ENCODE data around the gene ASCC1.
"Not testable (repeated sequence)": the region's sequence is repeated elsewhere in the genome, so short reads cannot be mapped to it uniquely, and the experiment has no call there.

Gene ASCC1

DNA sequence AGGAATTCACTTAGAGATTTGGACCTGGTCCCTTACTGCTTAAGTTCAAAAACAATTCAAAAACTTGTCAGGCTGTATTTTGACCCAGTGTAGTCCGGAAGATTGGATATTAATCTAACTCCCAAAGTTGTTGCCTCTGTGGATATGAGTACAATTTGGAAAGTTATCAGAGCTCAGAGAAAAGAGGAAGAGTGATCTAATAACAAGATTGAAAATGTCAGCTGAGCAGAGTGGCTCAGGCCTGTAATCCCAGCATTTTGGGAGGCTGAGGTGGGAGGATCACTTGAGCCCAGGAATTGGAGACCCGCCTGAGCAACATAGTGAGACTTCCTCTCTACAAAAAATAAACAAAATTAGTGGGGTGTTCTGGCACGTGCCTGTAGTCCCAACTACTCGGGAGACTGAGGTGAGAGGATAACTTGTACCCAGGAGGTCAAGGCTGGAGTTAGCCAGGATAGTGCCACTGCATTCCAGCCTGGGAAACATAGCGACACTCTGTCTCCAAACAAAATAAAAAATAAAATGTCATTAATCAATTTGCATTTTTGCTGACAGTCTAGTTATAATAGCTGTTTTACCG lies 3.2 kb upstream of the ASCC1 start:
- no peak for DNase-seq

DNA sequence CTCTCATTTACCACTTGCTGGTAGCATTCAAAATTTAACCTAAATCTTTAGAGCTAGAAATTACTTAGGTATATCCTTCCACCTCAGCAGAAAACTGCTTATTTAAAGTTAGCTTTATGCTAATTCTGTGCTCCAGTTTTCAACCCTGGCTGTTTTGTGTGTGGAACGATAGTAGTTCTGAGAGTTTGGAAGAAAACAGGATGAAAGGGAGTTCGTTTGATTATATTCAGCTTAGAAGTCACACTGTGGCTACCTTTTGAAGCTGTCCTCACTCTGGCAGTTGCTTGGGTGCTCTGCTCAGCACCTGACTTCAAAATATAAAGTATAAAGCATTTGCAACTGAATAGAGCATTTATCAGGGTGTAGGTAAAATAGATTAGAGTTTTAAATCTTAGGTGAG lies 2.6 kb upstream of the ASCC1 start:
- no peak for DNase-seq

DNA sequence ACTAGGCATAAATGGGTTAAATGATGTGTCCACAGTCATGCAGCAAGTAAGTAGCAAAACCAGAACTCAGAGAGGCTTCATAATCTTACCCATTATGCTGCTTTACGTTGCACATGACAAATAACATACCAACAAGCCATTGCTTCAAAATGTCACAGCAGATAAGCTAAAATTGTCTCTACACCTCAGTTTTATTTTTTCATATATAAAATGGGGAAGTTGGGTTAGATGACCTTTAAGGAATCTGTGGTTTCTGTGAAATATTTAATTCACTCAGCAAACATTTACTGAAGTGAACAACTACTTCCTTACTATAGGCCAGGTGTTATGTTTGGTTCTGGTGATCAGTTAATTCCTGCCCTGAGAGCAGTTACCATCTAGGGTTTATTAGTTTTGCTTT lies 2.2 kb upstream of the ASCC1 start:
- DNase-seq: no peak

DNA sequence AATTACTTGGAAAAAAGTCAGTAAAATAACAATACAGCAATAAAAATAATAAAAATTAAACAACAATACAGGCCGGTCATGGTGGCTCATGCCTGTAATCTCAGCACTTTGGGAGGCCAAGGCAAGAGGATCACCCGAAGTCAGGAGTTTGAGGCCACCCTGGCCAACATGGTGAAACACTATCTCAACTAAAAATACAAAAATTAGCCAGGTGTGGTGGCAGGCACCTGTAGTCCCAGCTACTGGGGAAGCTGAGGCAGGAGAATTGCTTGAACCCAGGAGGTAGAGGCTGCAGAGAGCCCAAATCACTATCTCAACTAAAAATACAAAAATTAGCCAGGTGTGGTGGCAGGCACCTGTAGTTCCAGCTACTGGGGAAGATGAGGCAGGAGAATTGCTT lies 4.2 kb downstream of the ASCC1 start:
- not testable (repeated sequence) for DNase-seq

DNA sequence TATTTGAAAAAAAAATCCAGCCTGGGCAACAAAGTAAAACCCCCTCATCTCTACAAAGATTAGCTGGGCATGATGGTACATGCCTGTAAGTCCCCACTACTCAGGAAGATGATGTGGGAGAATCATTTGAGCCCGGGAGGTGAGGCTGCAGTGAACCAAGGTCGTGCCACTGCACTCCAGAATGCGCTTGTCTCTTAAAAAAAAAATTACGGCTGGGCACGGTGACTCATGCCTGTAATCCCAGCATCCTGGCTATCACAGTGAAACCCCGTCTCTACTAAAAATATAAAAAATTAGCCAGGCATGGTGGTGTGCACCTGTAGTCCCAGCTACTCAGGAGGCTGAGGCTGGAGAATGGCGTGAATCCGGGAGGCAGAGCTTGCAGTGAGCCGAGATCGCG lies 4.7 kb downstream of the ASCC1 start:
- DNase-seq: not testable (repeated sequence)

DNA sequence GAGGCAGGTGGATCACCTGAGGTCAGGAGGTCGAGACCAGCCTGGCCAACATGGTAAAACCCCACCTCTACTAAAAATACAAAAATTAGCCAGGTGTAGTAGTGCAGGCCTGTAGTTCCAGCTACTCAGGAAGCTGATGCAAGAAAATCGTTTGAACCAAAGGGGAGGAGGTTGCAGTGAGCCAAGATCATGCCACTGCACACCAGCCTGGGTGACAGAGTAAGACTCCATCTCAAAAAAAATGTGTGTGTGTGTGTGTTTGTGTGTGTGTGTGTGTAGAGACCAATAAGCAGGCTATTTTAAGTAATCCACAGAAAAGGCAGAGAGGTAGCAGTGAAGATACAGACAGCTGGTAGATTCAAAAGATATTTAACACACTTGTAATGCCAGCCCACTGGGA lies 7.5 kb downstream of the ASCC1 start:
- not testable (repeated sequence) for DNase-seq

DNA sequence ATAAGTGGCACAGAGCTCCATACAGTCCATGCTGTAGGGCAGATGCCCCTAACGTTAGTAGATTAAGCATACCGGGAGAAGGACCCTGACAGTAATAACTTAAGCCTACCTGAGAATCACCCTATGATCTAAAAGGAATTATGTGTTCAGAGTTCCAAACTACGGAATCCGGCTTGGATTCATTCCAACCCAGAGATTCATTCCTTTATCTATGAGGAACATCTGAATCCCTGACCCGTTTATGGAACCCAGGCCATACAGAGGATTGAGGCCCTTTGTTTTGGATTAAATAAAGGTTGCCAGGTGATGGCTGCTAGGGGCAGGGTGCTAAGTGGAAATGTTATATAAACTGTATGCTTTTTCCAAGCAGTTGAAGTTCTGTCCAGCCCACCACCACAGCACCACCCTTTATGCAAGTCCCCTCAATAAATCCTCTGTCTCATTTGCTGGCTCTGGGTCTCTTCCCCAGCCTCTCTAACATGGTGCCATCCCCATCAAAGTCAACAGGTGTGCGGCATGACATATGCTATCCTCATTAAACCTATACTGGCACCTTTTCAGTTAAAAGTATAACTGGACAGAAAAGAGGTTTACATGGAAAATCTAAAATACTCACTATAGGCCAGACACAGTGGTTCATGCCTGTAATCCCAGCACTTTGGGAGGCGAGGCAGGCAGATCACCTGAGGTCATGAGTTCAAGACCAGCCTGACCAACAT lies 9.4 kb downstream of the ASCC1 start:
- no peak for DNase-seq

DNA sequence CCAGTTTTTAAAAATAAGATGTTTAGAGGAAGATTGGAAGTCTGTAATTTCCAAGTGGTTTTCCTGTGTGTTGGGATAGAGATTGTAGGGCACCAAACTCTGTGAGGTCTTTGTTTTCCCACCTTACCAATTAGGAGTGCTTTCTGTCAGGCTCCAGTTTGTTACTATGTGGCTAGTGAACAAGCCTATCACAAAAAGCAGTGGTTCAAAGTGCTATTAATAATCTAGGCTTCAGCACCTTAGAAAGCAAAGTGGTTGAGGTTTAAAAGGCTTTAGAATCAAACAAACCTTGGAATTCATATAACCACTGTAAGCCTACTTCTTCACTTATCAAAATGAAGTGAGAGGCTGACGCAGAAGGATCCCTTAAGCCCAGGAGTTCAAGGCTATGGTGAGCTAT lies 11.4 kb downstream of the ASCC1 start:
- no peak for DNase-seq

DNA sequence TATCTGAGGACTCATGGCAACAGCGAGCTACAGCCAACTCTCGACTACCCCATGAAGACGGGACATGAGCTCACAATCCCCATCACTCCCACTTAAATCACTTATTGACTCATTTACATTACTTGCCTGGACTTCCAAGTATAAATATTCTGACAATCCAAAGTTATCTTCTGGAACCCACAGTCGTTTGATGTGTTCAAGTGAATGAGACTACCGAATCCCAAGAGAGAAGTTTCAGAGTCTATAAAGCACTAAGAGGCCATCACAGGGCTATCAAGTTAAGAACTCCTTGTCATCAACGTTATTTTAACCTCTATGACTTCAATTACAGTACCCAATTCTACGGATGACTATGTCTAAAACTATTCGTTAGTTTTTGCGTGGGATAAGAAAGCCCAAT lies 11.8 kb downstream of the ASCC1 start:
- DNase-seq: no peak

DNA sequence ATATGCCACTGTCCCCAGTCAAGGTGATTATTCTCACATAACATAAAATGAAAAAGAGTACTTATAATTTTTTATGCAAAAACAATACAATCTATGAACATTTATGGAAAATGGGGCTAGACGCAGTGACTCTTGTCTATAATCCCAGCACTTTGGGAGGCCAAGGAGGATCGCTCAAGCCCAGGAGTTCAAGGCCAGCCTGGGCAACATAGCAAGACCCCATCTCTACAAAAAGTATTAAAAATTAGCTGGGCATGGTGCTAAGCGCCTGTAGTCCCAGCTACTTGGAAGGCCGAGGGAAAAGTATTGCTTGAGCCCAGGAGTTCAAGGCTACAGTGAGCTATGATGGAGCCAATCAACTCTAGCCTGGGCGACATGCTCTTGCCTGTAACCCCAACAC lies 14.8 kb downstream of the ASCC1 start:
- no peak for DNase-seq

DNA sequence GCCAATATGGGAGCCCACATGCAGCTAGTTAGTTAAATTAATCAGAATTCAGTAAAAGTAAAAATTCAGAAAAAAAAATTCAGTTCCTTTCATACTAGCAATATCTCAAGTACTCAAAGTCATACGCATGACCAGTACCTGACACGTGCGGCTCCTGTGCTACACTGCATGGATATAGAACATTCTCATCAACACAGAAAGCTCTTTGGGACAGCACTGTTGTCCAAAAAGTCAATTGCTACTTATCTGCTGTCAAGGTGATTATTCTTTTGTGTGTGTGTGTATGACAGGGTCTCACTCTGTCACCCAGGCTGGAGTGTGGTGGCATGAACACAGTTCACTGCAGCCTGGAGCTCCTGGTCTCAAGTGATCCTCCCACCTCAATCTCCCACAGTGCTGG lies 15.2 kb downstream of the ASCC1 start:
- no peak for DNase-seq

DNA sequence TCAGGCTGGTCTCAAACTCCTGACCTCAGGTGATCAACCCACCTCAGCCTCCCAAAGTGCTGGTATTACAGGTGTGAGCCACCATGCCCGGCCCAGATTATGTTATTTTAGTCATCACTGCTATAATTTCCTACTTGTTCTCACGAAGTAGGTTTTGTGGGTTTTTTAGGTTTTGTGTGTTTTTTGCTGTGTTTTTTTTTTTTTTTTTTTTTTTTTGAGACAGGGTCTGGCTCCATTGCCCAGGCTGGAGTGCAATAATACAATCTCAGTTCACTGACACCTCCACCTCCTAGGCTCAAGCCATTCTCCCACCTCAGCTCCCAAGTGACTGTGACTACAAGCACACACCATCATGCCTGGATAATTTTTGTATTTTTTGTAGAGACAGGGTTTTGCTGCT lies 21.1 kb downstream of the ASCC1 start:
- no peak for DNase-seq

DNA sequence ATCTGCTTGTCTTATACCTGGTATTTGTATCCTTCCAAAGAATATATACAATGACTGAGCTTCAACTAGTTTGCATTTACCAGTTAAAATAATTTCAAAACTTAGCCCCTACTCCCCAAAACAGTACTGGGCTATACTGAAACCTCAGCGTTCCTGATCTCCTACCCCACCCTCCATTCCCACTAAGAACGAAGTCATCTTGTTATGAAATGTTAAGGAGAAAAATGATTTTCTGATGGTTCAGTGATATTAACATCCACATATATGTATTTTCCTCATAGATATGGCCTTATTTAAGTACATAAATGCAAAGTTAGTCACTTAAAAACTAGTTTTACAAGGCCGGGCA lies 29.1 kb downstream of the ASCC1 start:
- DNase-seq: no peak

DNA sequence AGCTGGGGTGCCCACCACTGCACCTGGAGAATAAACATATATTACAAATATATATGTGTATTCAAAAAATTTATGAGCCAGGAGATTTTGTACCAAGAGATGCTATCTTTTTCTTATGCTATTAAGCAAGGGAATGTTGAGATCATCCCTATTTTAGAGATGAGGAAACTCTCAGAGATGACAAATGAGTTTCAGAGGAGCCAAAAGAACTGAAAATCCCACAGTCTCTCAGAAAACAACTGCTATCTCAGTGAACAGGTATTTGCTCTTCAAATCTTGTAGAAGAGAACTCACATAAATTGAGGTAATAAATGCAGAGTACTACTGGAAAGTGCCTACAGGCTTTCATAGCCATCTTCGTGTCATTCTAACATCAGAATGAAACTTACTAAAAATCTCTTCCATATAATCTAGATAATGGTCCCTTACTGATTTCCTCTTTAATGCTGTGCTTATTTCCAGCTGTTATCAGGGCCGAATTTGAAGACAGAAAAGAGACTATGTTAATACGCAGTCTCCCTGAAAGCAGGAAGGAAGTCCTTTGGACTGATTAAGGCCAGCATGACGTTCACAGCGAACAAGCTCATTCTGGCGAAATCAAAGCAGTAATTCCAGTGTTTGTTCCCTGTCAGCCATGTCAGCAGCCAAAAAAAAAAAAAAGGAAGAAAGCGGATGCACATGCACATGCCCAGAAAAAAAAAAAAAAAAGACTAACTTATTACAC lies 29.7 kb downstream of the ASCC1 start:
- no peak for DNase-seq

DNA sequence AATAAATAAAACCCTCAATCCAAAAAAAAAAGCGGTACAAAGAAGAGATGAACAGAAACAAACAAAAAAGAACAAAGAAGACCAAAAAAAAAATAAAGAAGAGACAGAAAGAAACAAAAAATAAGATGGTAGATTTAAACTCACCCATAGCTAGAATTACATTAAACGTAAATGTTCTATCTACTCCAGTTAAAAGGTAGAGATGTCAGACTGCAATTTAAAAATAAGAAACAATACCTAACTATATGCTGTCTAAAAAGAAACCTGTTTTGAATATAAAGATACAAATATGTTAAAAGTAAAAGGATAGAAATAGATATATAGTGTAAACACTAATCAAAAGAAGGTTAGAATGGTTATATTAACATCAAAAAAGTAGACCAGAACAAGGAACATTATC lies 31.9 kb downstream of the ASCC1 start:
- no peak for DNase-seq

DNA sequence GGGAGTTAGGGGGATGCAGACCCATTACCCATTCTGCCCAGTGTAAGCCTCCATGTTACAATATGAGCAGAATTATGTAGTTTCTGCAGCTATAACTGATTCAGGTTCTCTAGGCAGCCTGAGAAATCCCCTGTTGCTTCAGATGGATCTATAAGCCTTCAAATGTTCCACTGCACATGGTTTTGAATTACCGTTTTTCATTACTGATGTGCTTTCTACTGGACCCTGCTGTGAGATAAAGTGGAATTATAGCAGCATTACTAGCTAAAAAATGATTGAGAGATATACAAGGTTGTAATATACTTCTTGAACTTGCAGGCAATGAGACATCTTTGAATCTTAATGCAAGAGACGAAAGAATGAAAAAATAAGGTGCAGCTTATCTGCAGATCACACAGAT lies 38.6 kb downstream of the ASCC1 start:
- no peak for DNase-seq

DNA sequence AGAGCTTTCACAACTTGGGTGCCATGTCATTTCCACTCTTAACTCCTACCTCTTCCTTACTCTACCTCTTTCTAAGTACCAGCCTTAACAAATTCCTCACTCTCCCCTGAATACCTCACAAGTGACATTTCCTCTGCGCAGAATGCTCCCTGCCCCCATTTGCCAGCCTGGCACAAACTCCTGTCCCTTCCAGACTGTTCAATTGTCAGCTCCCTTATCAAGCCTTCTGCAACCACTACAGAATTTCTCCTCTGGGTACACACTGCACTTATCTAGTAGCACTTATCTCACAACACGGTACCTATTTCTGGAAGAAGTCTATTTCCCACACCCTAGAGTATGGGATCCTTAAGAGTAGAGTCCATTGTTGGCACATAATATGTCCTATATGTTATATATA lies 39.4 kb downstream of the ASCC1 start:
- no peak for DNase-seq

DNA sequence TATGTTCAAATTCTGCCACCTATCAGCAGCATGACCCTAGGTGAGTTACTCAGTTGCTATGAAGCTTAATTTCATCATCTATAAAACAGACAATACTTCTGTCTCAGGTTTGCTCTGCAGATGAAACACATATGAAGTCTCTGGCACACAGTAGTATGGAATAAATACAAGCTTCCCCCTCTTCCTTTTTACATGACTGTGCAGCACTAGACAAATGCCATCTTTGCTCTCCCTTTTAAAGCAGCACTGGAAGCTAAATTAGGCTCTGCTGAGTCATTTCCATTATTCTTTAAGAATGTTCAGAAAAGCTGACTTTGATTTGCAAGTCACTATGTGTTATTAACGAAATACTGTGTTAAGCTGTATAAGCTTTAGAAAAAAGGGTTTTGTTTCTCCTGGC lies 40.9 kb downstream of the ASCC1 start:
- DNase-seq: no peak

DNA sequence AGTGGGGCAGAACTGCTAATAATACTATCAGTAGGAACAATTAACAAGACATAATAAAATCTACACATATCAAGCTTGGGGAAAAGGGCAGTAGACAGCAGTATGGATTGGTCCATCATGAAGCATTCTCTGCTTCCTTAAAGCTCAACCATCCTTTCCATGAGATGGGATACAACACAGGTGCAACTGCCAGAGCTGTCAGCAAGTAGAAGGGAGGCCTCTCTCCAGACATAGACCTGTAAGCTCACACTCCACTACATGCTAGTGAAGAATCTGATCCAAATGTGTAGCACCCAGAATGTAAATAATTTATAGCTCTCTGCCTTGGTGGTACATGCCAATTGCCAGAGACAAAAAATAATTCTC lies 41.8 kb downstream of the ASCC1 start:
- DNase-seq: no peak

DNA sequence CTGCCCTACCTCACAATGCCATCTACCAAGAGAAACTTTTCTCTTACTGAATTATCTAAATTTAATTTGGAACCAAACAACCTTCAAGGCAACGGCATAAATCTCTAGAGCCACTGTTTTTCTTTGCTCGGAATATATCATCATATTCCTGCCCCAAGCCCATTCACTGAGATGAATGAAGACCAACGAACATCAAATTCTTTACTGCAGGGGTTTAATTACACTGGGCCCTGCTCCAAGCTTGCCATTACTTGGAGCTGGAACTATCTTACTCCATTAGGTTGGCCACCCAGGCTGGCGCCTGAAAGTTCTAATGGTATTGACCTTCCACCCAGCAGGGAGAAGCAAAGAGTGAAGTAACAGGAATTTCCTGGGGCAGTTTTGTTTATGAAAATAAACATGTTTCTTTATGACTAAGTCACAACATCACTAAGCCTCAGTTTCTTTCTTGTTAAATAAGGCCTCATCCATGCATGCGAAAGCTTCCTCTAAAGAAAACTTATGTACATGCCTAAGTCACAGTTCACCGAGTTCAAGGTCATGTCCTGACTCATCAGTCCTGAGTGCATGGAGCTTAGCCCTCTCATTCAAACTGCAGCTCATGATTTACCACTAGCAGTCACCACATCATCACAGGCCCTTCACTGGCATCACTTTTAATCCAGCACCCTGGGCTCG lies 42.3 kb downstream of the ASCC1 start:
- DNase-seq: no peak

DNA sequence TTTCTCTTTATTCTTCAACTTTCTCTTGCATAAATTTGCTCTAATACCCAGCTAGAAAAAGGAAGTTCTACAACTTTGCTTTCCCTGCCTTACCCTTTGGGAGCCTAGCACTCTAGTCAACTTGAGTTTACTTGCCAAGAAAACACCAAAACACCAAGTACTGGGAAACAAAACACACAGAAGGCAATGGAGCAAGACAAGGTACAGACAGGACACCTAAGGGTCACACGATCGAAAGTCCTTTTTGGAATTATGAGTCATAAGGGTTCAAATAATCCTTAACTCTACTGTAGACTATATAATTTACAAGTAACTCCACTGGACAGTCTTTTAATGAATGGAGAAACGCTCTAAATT lies 42.8 kb downstream of the ASCC1 start:
- no peak for DNase-seq

DNA sequence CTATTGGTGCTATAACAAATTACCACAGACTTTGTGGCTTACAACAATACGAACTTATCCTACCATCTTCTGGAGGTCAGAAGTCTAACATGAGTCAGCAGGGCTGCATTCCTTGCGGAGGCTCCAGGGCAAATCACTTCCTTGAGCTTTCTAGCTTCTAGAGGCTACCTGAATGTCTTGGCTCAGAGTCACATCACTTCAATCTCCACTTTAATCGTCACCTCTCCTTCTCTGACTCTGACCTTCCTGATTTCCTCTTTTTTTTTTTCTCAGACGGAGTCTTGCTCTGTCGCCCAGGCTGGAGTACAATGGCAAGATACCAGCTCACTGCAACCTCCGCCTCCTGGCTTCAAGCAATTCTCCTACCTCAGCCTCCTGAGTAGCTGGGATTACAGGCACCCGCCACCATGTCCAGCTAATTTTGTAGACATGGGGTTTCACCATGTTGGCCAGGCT lies 44.9 kb downstream of the ASCC1 start:
- no peak for DNase-seq

DNA sequence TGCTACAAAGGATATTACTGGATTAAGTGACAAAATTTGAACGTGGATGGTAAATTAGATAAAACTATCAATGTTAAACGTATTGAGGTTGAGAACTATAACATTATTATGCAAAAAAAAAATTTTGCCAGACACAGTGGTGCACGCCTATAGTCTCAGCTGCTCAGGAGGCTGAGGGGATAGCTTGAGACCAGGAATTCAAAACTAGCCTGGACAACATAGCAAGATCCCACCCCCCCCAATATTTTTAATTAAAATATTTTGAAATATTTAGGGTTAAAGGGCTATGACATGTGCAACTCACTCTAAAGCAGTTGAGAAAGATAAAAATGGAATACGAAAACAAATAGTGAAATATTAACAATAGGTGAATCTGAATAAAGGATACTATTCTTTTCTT lies 45.3 kb downstream of the ASCC1 start:
- no peak for DNase-seq

DNA sequence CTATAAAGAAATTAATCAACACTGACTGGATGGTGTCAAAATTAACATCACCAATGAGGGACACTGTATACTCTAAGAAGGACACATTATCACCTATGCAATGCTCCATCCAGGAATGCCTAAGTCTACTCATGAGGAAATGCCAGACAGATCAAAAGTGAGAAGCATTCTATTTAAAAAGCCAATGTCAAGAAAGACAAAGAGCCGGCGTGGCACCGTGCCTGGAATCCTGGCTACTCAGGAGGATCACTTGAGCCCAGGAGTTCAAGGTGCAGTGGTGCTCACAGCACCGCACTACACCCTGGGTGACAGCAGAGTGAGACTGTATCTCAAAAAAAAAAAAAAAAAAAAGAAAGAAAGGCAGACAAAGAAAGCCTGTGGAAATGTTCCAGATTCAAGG lies 45.8 kb downstream of the ASCC1 start:
- DNase-seq: no peak

Measured in NCI-H345 (cell line).